Kidney (tissue), 14 donors: ENCODE measurements around the gene ZNF724. TPM values are rescaled to one million over a fixed set of nuclear protein-coding genes. Genes with fewer than 3 reads are reported as not detected.

Source experiments
- DNase-seq, 5 donors: peaks; one replicate each; pipeline ENCODE4 v3.0.0-alpha.2; 2013 to 2020
- FAIRE-seq: peaks from 2 replicates; lab custom pipeline; 2012; peaks lifted over from hg19 to GRCh38; lab: Jason Lieb, UNC
- H3K27ac ChIP-seq, 2 donors: one replicate each; pipeline ENCODE4 v1.7.0; 2013; ENCODE audit warnings: low read depth in 2 of 2, low read length in 2 of 2, inconsistent platforms in 1 of 2
- H3K27me3 ChIP-seq: one replicate; pipeline ENCODE4 v1.7.1; 2013; ENCODE audit warnings: low read length, inconsistent platforms; ENCODE audit not compliant: control insufficient read depth, insufficient read depth
- H3K36me3 ChIP-seq, 3 donors: one replicate each; pipeline versions ENCODE4 v1.7.0 to v1.7.1; 2013; ENCODE audit warnings: low read length in 3 of 3, control low read depth in 1 of 3, inconsistent platforms in 1 of 3; ENCODE audit not compliant: insufficient read depth in 3 of 3, control insufficient read depth in 2 of 3
- H3K4me1 ChIP-seq, 3 donors: one replicate each; pipeline versions ENCODE4 v1.7.0 to v1.7.1; 2013; ENCODE audit warnings: low read length in 3 of 3, inconsistent platforms in 1 of 3, low read depth in 1 of 3; ENCODE audit not compliant: control insufficient read depth in 2 of 3, insufficient read depth in 2 of 3
- H3K4me3 ChIP-seq, 3 donors: one replicate each; pipeline versions ENCODE4 v1.7.0 to v1.8.1; 2013; ENCODE audit warnings: low read length in 3 of 3, control low read depth in 1 of 3, inconsistent platforms in 1 of 3
- H3K9ac ChIP-seq, 3 donors: one replicate each; pipeline versions ENCODE4 v1.7.0 to v1.7.1; 2013; ENCODE audit warnings: low read length in 3 of 3, control low read depth in 1 of 3, inconsistent platforms in 1 of 3
- H3K9me3 ChIP-seq, 3 donors: one replicate each; pipeline versions ENCODE4 v1.7.0 to v1.7.1; 2013; ENCODE audit warnings: low read length in 3 of 3, control low read depth in 1 of 3, inconsistent platforms in 1 of 3; ENCODE audit not compliant: control insufficient read depth in 2 of 3, insufficient read depth in 1 of 3
- intact Hi-C: fragments of 100-400 bp; cut with DNase I; formaldehyde crosslinking; loops from one replicate; pipeline ENCODE4 v1.11.1; 2022
- polyA plus RNA-seq: library from polyadenylated mRNA; stranded (reverse); fragments of 350-450 nt; fragmentation: Illumina TruSeq; extraction: RNeasy Lipid Tissue Mini Kit (QIAGEN cat#74804); gene quantifications from one replicate; pipeline ENCODE4 v1.2.3, GENCODE V29; 2014; ENCODE audit warnings: low read depth, low replicate concordance; ENCODE audit not compliant: insufficient read depth
- total RNA-seq: library from RNA; stranded (reverse); fragmentation: NEBNext Ultra II Directional; extraction: Animal tissue kit (Norgen Biotek cat#: 25700); gene quantifications from one replicate; pipeline ENCODE4 v1.2.1, GENCODE V29; 2021
- TF ChIP-seq, protein P1 (sequence below): IDR thresholded peaks from 3 replicates; pipeline ENCODE4 v1.5.1; 2012; ENCODE audit warnings: mild to moderate bottlenecking, moderate library complexity, borderline replicate concordance; ENCODE audit not compliant: insufficient read depth; ENCODE audit errors: extremely low read depth
- donor health status: control.
- donor health status: control.
- donor health status: control.
- donor health status: control.
- donor health status: control.
- donor health status: DM: yes; HTN: yes; CAD: no.
- donor health status: Normal renal cell carcinoma (clear cell type).

ZNF724 gene
- total and polyA plus RNA-seq, 2 donors from 2014 or later: 3.1 TPM; not detected in 1

DNA sequence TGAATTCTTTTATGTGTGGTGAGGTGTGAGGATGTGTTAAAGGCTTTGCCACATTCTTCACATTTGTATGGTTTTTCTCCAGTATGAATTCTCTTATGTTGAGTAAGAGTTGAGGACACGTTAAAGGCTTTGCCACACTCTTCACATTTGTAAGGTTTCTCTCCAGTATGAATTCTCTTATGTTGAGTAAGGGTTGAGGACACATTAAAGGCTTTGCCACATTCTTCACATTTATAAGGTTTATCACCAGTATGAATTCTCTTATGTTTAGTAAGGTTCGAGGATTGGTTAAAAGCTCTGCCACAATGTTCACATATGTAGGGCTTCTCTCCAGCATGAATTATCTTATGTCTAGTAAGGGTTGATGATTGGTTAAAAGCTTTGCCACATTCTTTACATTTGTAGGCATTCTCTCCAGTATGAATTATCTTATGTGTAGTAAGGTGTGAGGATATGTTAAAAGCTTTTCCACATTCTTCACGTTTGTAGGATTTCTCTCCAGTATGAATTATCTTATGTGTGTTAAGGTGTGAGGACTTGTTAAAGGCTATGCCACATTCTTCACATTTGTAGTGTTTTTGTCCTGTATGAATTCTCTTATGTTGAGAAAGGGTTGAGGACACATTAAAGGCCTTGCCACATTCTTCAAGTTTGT is 27.1 kb downstream of the ZNF724 start:
- Histone ChIP-seq H3K4me1 (no peaks in the 10 kb centered on the region), H3K36me3 (peaks cover 7 to 16% (median 7%) of the 10 kb centered on the region in 3 donors), H3K4me3 (no peak overlapping the region), H3K27ac (no peak overlapping the region), H3K27me3 (no peaks in the 10 kb centered on the region), H3K9ac (no peak overlapping the region), H3K9me3 (peaks cover 8 to 45% (median 10%) of the 10 kb centered on the region in 3 donors)
- TF ChIP-seq, protein P1, sequence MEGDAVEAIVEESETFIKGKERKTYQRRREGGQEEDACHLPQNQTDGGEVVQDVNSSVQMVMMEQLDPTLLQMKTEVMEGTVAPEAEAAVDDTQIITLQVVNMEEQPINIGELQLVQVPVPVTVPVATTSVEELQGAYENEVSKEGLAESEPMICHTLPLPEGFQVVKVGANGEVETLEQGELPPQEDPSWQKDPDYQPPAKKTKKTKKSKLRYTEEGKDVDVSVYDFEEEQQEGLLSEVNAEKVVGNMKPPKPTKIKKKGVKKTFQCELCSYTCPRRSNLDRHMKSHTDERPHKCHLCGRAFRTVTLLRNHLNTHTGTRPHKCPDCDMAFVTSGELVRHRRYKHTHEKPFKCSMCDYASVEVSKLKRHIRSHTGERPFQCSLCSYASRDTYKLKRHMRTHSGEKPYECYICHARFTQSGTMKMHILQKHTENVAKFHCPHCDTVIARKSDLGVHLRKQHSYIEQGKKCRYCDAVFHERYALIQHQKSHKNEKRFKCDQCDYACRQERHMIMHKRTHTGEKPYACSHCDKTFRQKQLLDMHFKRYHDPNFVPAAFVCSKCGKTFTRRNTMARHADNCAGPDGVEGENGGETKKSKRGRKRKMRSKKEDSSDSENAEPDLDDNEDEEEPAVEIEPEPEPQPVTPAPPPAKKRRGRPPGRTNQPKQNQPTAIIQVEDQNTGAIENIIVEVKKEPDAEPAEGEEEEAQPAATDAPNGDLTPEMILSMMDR: no peak
- intact Hi-C loops: no loop called here
- FAIRE-seq (no peak), DNase-seq (no peak)

DNA sequence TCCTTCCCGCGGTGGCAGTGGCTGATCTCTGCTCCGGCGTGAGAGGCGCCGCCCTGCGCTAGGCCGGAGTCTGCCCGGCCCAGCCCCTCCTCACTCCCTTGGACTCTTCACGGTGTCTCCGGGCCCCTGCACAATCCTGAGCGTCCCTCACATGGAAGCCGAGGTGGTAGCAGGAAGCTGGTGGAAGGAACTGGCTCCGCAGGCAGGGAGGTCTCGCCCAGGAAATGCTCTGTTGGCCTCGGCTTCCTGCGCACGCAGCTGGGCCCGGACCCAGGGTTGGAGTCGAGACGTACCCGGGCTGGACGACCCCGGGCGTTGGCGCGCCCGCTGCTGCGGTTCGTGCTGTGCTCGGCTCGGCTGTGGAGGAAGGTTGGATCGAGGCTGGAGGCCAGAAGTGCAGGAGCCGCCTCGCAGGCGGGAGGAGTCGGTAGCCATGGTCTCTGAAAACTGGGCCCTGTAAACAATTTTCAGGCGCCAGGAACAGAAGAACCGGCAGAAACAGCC is 46.3 kb downstream of the ZNF724 start:
- H3K27ac ChIP-seq: no peak overlapping the region
- intact Hi-C loops: no loop called here
- peak in 4 of 5 donors; percentile 18 to 50 (median 23) for DNase-seq

DNA sequence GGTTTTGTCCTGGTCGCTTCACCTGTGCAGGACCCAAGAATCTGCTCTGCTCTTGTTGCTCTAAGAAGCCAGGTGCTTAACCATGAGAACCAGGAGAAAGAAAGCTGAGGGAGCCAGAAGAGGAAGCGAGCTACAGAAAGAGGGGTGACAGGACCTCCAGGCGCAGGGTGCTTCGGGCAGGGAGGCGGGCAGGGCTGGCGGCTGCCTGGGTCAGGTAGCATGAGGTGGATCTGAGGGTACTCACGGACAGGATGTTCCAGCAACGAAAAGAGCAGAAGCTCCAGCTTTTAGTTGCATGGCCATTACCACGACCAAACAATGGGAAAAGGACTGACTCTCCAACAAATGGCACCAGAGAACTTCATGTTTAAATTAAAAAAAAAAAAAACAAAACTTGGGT is 59.9 kb downstream of the ZNF724 start:
- H3K4me1 ChIP-seq: no peaks in the 10 kb centered on the region
- intact Hi-C loops: no loop called here
- no peak overlapping the region for H3K4me3 ChIP-seq
- no peak overlapping the region for H3K27ac ChIP-seq
- FAIRE-seq (no peak), DNase-seq (no peak)
- H3K36me3 ChIP-seq: no peaks in the 10 kb centered on the region
- H3K9me3 ChIP-seq: peaks cover 0 to 4% (median 0%) of the 10 kb centered on the region in 3 donors
- no peaks in the 10 kb centered on the region for H3K27me3 ChIP-seq
- no peak overlapping the region for H3K9ac ChIP-seq
- TF ChIP-seq, protein P1: no peak

More for the DNA sequence above, 46.3 kb downstream of the ZNF724 start:
- Histone ChIP-seq H3K4me3 (peak overlapping the region in 1 of 3 donors; percentile 39), H3K9ac (no peak overlapping the region), H3K27me3 (no peaks in the 10 kb centered on the region), H3K9me3 (peaks cover 0 to 4% (median 0%) of the 10 kb centered on the region in 3 donors), H3K36me3 (no peaks in the 10 kb centered on the region), H3K4me1 (no peaks in the 10 kb centered on the region)
- TF ChIP-seq, protein P1: no peak
- no peak for FAIRE-seq
